H9 (cell line): ENCODE measurements around the gene STON2. TPM values are rescaled to one million over a fixed set of nuclear protein-coding genes. Genes with fewer than 3 reads are reported as not detected.
"Not testable (repeated sequence)": the region's sequence is repeated elsewhere in the genome, so short reads cannot be mapped to it uniquely, and the experiment has no call there.

Experiments
- DNase-seq: peaks from one replicate; pipeline ENCODE4 v3.0.0-alpha.2; 2017
- H2AFZ ChIP-seq: one replicate; pipeline ENCODE4 v1.6.1; 2013; ENCODE audit warnings: mild to moderate bottlenecking, low read length, control low read depth, moderate library complexity
- H2AK5ac ChIP-seq: 2 replicates; pipeline ENCODE4 v1.6.1; 2013; ENCODE audit warnings: low read length, control low read depth, mixed read lengths; ENCODE audit not compliant: insufficient read length
- H2BK120ac ChIP-seq: one replicate; pipeline ENCODE4 v1.6.1; 2013; ENCODE audit warnings: low read depth, mild to moderate bottlenecking, low read length, control low read depth, inconsistent platforms; ENCODE audit not compliant: poor library complexity, severe bottlenecking
- H2BK12ac ChIP-seq: 2 replicates; pipeline ENCODE4 v1.6.1; 2013; ENCODE audit warnings: low read length, control low read depth, mixed read lengths, low read depth; ENCODE audit not compliant: insufficient read length
- H2BK15ac ChIP-seq: 2 replicates; pipeline ENCODE4 v1.6.1; 2013; ENCODE audit warnings: low read depth, low read length, control low read depth
- H2BK20ac ChIP-seq: one replicate; pipeline ENCODE4 v1.6.1; 2013; ENCODE audit warnings: low read depth, mild to moderate bottlenecking, low read length, control low read depth, inconsistent platforms; ENCODE audit not compliant: poor library complexity, severe bottlenecking
- H2BK5ac ChIP-seq: 2 replicates; pipeline ENCODE4 v1.6.1; 2013; ENCODE audit warnings: low read length, control low read depth, mixed read lengths; ENCODE audit not compliant: insufficient read length
- H3K14ac ChIP-seq: 2 replicates; pipeline ENCODE4 v1.6.1; 2013; ENCODE audit warnings: low read length, control low read depth; ENCODE audit not compliant: insufficient read depth
- H3K18ac ChIP-seq: 2 replicates; pipeline ENCODE4 v1.6.1; 2013; ENCODE audit warnings: low read depth, mild to moderate bottlenecking, mixed read lengths, low read length, control low read depth; ENCODE audit not compliant: insufficient read length
- H3K23ac ChIP-seq: 2 replicates; pipeline ENCODE4 v1.6.1; 2013; ENCODE audit warnings: low read length, control low read depth, mixed read lengths, low read depth; ENCODE audit not compliant: insufficient read length
- H3K23me2 ChIP-seq: 2 replicates; pipeline ENCODE4 v1.6.1; 2013; ENCODE audit warnings: low read depth, mild to moderate bottlenecking, mixed read lengths, low read length, control low read depth; ENCODE audit not compliant: insufficient read length, poor library complexity, severe bottlenecking
- H3K27ac ChIP-seq: 2 replicates; pipeline ENCODE4 v1.5.1; 2013; ENCODE audit warnings: low read length, control low read depth, mixed read lengths, low read depth; ENCODE audit not compliant: insufficient read length
- H3K27me3 ChIP-seq: 2 replicates; pipeline ENCODE4 v1.6.1; 2013; ENCODE audit warnings: low read length, control low read depth, inconsistent platforms; ENCODE audit not compliant: insufficient read depth
- H3K4ac ChIP-seq: 2 replicates; pipeline ENCODE4 v1.6.1; 2013; ENCODE audit warnings: low read depth, mild to moderate bottlenecking, control low read depth, inconsistent platforms, low read length, moderate library complexity
- H3K4me1 ChIP-seq: 2 replicates; pipeline ENCODE4 v1.6.1; 2013; ENCODE audit warnings: low read length, control low read depth, inconsistent platforms; ENCODE audit not compliant: insufficient read depth
- H3K4me2 ChIP-seq: 2 replicates; pipeline ENCODE4 v1.6.1; 2013; ENCODE audit warnings: low read length, control low read depth, mixed read lengths; ENCODE audit not compliant: insufficient read length, insufficient read depth
- H3K56ac ChIP-seq: 2 replicates; pipeline ENCODE4 v1.6.1; 2013; ENCODE audit warnings: low read depth, mild to moderate bottlenecking, mixed read lengths, low read length, control low read depth; ENCODE audit not compliant: insufficient read length
- H3K79me1 ChIP-seq: 2 replicates; pipeline ENCODE4 v1.6.1; 2013; ENCODE audit warnings: low read depth, mild to moderate bottlenecking, moderate library complexity, low read length, control low read depth, inconsistent platforms; ENCODE audit not compliant: insufficient read depth, poor library complexity, severe bottlenecking
- H3K79me2 ChIP-seq: 2 replicates; pipeline ENCODE4 v1.6.1; 2013; ENCODE audit warnings: low read length, control low read depth, inconsistent platforms; ENCODE audit not compliant: insufficient read depth
- H3K9ac ChIP-seq: 2 replicates; pipeline ENCODE4 v1.6.1; 2013; ENCODE audit warnings: low read length, control low read depth, mixed read lengths; ENCODE audit not compliant: insufficient read length; ENCODE audit errors: extremely low read depth
- H3K9me3 ChIP-seq: one replicate; pipeline ENCODE4 v1.6.1; 2013; ENCODE audit warnings: low read depth, low read length, inconsistent platforms; ENCODE audit not compliant: control insufficient read depth
- H3T11ph ChIP-seq: one replicate; pipeline ENCODE4 v1.6.1; 2013; ENCODE audit warnings: mild to moderate bottlenecking, low read length, control low read depth, inconsistent platforms
- H4K20me1 ChIP-seq: one replicate; pipeline ENCODE4 v1.6.1; 2013; ENCODE audit not compliant: control insufficient read depth, insufficient read length, insufficient read depth
- H4K5ac ChIP-seq: 2 replicates; pipeline ENCODE4 v1.6.1; 2013; ENCODE audit warnings: low read depth, mild to moderate bottlenecking, mixed read lengths, low read length, control low read depth; ENCODE audit not compliant: insufficient read length
- H4K8ac ChIP-seq: replicated peaks from 2 replicates; pipeline ENCODE4 v1.6.1; 2013; ENCODE audit warnings: low read length, control low read depth, mixed read lengths, low read depth; ENCODE audit not compliant: insufficient read length
- H4K91ac ChIP-seq: 2 replicates; pipeline ENCODE4 v1.6.1; 2013; ENCODE audit warnings: low read depth, mild to moderate bottlenecking, moderate library complexity, mixed read lengths, low read length, control low read depth; ENCODE audit not compliant: insufficient read length
- H3K27ac Mint-ChIP-seq, 3 experiments: 2 replicates in 2 of 3; 3 replicates in 1 of 3; pipeline ENCODE4 v1.8.0; 2020 to 2021; ENCODE audit warnings: mixed read lengths in 3 of 3, mild to moderate bottlenecking in 1 of 3, moderate library complexity in 1 of 3
- H3K27me3 Mint-ChIP-seq: 2 replicates; pipeline ENCODE4 v1.8.0; 2021; ENCODE audit warnings: low read depth, mild to moderate bottlenecking, moderate library complexity, mixed read lengths
- H3K36me3 Mint-ChIP-seq, 3 experiments: 2 replicates in 2 of 3; 3 replicates in 1 of 3; pipeline ENCODE4 v1.8.0; 2020 to 2021; ENCODE audit warnings: low read depth in 3 of 3, mixed read lengths in 3 of 3; ENCODE audit not compliant: insufficient read depth in 1 of 3
- H3K4me1 Mint-ChIP-seq, 2 experiments: 2 replicates each; pipeline ENCODE4 v1.8.0; 2020; ENCODE audit warnings: mixed read lengths in 2 of 2
- H3K4me3 Mint-ChIP-seq, 2 experiments: 2 replicates in 1 of 2; 3 replicates in 1 of 2; pipeline ENCODE4 v1.8.0; 2020 to 2021; ENCODE audit warnings: mild to moderate bottlenecking in 2 of 2, mixed read lengths in 2 of 2, moderate library complexity in 1 of 2
- H3K9me3 Mint-ChIP-seq, 2 experiments: 2 replicates in 1 of 2; 3 replicates in 1 of 2; pipeline ENCODE4 v1.8.0; 2020; ENCODE audit warnings: mild to moderate bottlenecking in 2 of 2, mixed read lengths in 2 of 2, moderate library complexity in 1 of 2
- CTCF ChIP-seq: fragments of 200-600 bp; sonication (generic); conservative IDR thresholded peaks from 3 replicates; pipeline ENCODE4 v1.8.0; 2021; ENCODE audit warnings: antibody characterized with exemption, mild to moderate bottlenecking
- WGBS: extraction: QIAGEN DNeasy Blood & Tissue Kit; methylation state at CpG from one replicate; pipeline ENCODE4 v1.1.7; 2013; ENCODE audit warnings: missing lambda C conversion rate, low lambda C conversion rate, mixed read lengths; ENCODE audit not compliant: insufficient read length; ENCODE audit errors: extremely low coverage; 5-methylcytosine and 5-hydroxymethylcytosine counted together
- total RNA-seq: library from RNA; stranded (reverse); gene quantifications from 2 replicates; pipeline ENCODE4 v1.2.1, GENCODE V29; 2021

Gene STON2
- total RNA-seq, 1 experiment from 2014 or later: 62.9 TPM

DNA sequence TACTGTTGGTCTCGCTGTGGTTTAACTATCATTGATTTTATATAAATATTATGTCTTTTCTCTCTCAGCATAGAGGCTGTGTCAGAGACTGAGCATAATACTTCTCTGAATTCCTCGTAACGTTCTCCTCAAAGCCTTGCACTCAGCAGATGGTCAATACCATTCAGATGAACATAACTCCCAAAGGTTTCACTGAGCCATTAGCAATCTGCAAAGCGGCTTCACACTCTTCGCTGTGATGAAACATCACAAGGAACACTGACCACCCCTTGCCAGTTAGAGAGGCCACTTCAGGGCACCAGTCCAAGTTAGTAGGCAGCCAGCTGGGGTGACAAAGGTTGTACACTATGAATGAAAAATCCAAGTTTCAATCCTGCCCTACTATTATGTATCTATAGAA is 30.1 kb upstream of the STON2 start:
- TF ChIP-seq CTCF: no peak
- Mint-ChIP-seq H3K4me1 (peaks cover 42 to 55% of the 10 kb centered on the region in 2 experiments), H3K36me3 (peaks cover 4 to 14% (median 7%) of the 10 kb centered on the region in 3 experiments; a peak in 5 of 7 replicates), H3K27me3 (peaks cover 2% of the 10 kb centered on the region), H3K4me3 (no peak overlapping the region), H3K27ac (peak overlapping the region in 1 of 3 experiments; percentile 3; a peak in 1 of 7 replicates), H3K9me3 (no peaks in the 10 kb centered on the region)
- no peak overlapping the region for H3K14ac ChIP-seq
- H3K9me3 ChIP-seq: no peaks in the 10 kb centered on the region
- no peak overlapping the region for H2BK20ac ChIP-seq
- peaks cover 23% of the 10 kb centered on the region; the same call in 1 of the 2 replicates for H3K79me2 ChIP-seq
- no peak for DNase-seq
- no peak overlapping the region for H2AFZ ChIP-seq
- no peak overlapping the region for H2BK120ac ChIP-seq
- no peaks in the 10 kb centered on the region for H3K79me1 ChIP-seq
- no peak overlapping the region for H4K8ac ChIP-seq
- H4K91ac ChIP-seq: no peak overlapping the region
- H3K27ac ChIP-seq: no peak overlapping the region
- H2BK15ac ChIP-seq: no peak overlapping the region
- no peak overlapping the region for H3K9ac ChIP-seq
- H3K4me1 ChIP-seq: peaks cover 14% of the 10 kb centered on the region; the same call in 1 of the 2 replicates
- H3K18ac ChIP-seq: no peak overlapping the region
- H3K23me2 ChIP-seq: peaks cover 6% of the 10 kb centered on the region
- WGBS: no CpG with 5 or more reads among the region's 5 CpGs
- no peak overlapping the region for H3K23ac ChIP-seq
- H3K4me2 ChIP-seq: no peak overlapping the region
- no peaks in the 10 kb centered on the region for H3K27me3 ChIP-seq
- H3T11ph ChIP-seq: no peak overlapping the region
- no peak overlapping the region for H2AK5ac ChIP-seq
- H2BK5ac ChIP-seq: no peak overlapping the region
- no peak overlapping the region for H3K56ac ChIP-seq
- H3K4ac ChIP-seq: no peak overlapping the region
- H4K20me1 ChIP-seq: no peaks in the 10 kb centered on the region
- no peak overlapping the region for H4K5ac ChIP-seq
- H2BK12ac ChIP-seq: no peak overlapping the region

DNA sequence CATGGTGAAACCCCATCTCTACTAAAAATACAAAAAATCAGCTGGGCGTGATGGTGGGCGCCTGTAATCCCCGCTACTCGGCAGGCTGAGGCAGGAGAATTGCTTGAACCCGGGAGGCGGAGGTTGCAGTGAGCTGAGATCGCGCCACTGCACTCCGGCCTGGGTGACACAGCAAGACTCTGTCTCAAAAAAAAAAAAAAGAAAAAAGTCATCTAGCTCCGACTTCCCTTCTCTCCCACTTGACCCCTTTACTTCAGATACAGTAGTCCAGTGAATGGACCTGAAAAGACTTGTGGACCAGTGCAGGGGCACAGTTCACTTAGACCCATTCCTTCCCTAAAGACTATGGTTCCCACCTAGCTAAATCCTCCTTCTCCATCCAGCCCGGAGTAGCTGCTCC is 29.6 kb upstream of the STON2 start:
- peaks cover 23% of the 10 kb centered on the region; the same call in 1 of the 2 replicates for H3K79me2 ChIP-seq
- no CpG with 5 or more reads among the region's 11 CpGs for WGBS

More for the DNA sequence above, 29.6 kb upstream of the STON2 start:
- Mint-ChIP-seq H3K27ac (peak overlapping the region in 2 of 3 experiments; percentile 3 to 6; a peak in 2 of 7 replicates), H3K4me1 (peaks cover 38 to 51% of the 10 kb centered on the region in 2 experiments), H3K36me3 (peaks cover 6 to 19% (median 7%) of the 10 kb centered on the region in 3 experiments; a peak in 5 of 7 replicates)
- H3K23ac ChIP-seq, H3K4me3 Mint-ChIP-seq, DNase-seq, H3K23me2 ChIP-seq, H4K91ac ChIP-seq, H3K18ac ChIP-seq, H2BK5ac ChIP-seq, H4K8ac ChIP-seq, H2AK5ac ChIP-seq, H3K4ac ChIP-seq, H3K27ac ChIP-seq, H3K27me3 Mint-ChIP-seq, H3K9ac ChIP-seq, H2BK20ac ChIP-seq, H3T11ph ChIP-seq, H3K56ac ChIP-seq, H3K4me2 ChIP-seq, H4K20me1 ChIP-seq, H2BK120ac ChIP-seq, H2AFZ ChIP-seq, H2BK12ac ChIP-seq, H4K5ac ChIP-seq, H3K79me1 ChIP-seq, H3K27me3 ChIP-seq, H3K14ac ChIP-seq, H2BK15ac ChIP-seq, H3K9me3 Mint-ChIP-seq, H3K9me3 ChIP-seq: not testable (repeated sequence)
- H3K4me1 ChIP-seq: peaks cover 14% of the 10 kb centered on the region; the same call in 1 of the 2 replicates
